Mesothelial cell of epicardium (in vitro differentiated cells): Measurements from ENCODE around the gene CELSR3. TPM values are rescaled to one million over a fixed set of nuclear protein-coding genes. Genes with fewer than 3 reads are reported as not detected.
A peak's percentile ranks its signal among the peaks of the same experiment; 100 is the strongest.

Experiments
- DNase-seq, 2 experiments: peaks; one replicate each; pipeline ENCODE4 v3.0.0; 2021; ENCODE audit warnings: low spot score in 2 of 2; ENCODE audit not compliant: unreplicated experiment in 2 of 2
- H3K27ac Mint-ChIP-seq: 2 replicates; pipeline ENCODE4 v1.8.0; 2021; ENCODE audit warnings: mixed read lengths
- H3K27me3 Mint-ChIP-seq: 2 replicates; pipeline ENCODE4 v1.8.0; 2021; ENCODE audit warnings: low read depth, mixed read lengths
- H3K36me3 Mint-ChIP-seq: 2 replicates; pipeline ENCODE4 v1.8.0; 2021; ENCODE audit warnings: mixed read lengths
- H3K4me1 Mint-ChIP-seq: 2 replicates; pipeline ENCODE4 v1.8.0; 2021; ENCODE audit warnings: mixed read lengths
- H3K4me3 Mint-ChIP-seq: 2 replicates; pipeline ENCODE4 v1.8.0; 2021; ENCODE audit warnings: mild to moderate bottlenecking, moderate library complexity, mixed read lengths
- H3K9me3 Mint-ChIP-seq: 2 replicates; pipeline ENCODE4 v1.8.0; 2021; ENCODE audit warnings: mixed read lengths
- total RNA-seq: library from RNA; stranded (reverse); gene quantifications from 3 replicates; pipeline ENCODE4 v1.2.1, GENCODE V29; 2021
- TF ChIP-seq, protein P1 (sequence below): fragments of 200-600 bp; sonication (generic); IDR thresholded peaks from one replicate; pipeline ENCODE4 v1.5.0; 2021; ENCODE audit warnings: antibody characterized with exemption; ENCODE audit not compliant: unreplicated experiment

CELSR3 gene
- total RNA-seq, 1 donor from 2014 or later, result 5.0 TPM

DNA sequence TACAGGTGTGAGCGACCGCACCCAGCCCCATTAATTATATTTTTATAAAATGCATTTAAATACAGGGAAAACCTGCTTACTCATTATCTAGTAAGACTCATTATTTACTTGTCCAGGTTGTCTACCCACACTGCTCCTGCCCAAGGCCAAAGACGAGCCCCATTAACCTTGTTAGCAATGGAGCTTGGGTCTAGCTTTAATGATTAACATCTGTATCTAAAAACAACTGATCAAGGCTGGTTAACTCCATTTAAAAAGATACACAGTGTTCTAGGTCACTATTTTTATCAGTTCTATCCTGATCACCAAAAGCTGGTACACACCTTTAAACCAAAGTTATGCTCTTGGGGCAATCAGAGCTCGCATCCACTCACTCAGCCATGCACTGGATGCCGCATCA is 33.5 kb upstream of the CELSR3 start:
- no peak for DNase-seq
- TF ChIP-seq, protein P1, sequence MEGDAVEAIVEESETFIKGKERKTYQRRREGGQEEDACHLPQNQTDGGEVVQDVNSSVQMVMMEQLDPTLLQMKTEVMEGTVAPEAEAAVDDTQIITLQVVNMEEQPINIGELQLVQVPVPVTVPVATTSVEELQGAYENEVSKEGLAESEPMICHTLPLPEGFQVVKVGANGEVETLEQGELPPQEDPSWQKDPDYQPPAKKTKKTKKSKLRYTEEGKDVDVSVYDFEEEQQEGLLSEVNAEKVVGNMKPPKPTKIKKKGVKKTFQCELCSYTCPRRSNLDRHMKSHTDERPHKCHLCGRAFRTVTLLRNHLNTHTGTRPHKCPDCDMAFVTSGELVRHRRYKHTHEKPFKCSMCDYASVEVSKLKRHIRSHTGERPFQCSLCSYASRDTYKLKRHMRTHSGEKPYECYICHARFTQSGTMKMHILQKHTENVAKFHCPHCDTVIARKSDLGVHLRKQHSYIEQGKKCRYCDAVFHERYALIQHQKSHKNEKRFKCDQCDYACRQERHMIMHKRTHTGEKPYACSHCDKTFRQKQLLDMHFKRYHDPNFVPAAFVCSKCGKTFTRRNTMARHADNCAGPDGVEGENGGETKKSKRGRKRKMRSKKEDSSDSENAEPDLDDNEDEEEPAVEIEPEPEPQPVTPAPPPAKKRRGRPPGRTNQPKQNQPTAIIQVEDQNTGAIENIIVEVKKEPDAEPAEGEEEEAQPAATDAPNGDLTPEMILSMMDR, result no peak
- Mint-ChIP-seq H3K9me3 (no peaks in the 10 kb centered on the region), H3K27me3 (no peaks in the 10 kb centered on the region), H3K27ac (peak overlapping the region; percentile 71), H3K36me3 (peaks cover 30% of the 10 kb centered on the region), H3K4me1 (peaks cover 25% of the 10 kb centered on the region), H3K4me3 (no peak overlapping the region)

DNA sequence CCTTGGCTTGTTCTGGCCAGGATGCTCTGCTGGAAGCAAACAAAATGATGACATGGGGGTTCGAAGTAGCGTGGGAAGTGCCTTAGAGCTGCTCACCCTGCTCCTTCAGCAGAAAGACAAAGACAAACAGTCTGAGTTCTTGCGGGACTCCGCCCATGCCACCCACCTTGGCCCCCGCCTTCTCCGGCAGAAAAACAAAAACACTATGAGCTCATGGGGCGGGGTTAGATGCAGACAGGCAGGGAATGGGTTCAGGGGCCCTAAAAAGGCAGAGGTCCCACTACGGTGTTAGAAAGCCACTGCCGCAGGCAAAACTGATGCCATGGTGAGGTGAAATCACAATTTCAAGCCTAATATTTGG is 32.7 kb upstream of the CELSR3 start:
- Mint-ChIP-seq H3K36me3 (peaks cover 33% of the 10 kb centered on the region), H3K27ac (peak overlapping the region; percentile 94), H3K4me1 (peaks cover 25% of the 10 kb centered on the region), H3K9me3 (no peaks in the 10 kb centered on the region), H3K4me3 (peak overlapping the region; percentile 12), H3K27me3 (no peaks in the 10 kb centered on the region)
- DNase-seq, result no peak
- TF ChIP-seq, protein P1, result no peak

DNA sequence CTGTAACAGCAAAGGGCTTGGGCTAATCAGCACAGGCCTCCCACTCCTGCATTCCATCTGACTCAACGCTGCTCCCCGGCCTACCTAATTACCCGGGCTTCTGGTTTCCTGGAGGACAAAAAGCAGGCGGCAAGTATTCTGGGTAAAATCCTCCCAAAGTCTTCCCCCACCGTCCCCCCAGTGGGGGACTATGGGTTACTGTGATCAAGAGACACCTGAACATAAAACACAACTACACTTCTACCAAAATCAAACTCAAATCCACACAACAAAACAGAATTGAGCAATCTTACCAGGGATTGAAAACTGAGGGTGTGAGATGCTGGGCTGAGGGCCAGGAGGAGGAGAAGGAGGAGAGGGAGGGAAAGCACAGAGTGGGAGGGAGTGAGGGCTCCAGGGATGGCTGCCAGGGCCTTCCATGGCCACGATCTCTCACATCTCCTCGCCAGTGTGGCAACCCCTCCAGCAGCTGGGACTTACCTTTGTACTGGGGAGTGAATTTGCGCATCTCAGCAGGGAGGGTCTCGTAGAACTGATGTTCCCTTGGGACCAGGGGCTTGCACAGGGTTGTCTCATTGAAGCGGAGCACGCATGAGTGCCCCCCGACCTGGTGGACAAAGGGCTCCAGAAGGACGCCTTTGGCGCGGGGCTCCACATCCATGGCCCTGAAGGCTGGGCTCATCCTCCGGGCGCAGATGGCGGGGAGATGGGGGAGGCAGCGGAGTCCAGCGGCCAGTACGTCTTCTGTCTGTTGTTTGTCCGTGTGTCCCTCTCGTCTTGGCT is 32.1 kb upstream of the CELSR3 start:
- H3K4me1 Mint-ChIP-seq, result peaks cover 25% of the 10 kb centered on the region

DNA sequence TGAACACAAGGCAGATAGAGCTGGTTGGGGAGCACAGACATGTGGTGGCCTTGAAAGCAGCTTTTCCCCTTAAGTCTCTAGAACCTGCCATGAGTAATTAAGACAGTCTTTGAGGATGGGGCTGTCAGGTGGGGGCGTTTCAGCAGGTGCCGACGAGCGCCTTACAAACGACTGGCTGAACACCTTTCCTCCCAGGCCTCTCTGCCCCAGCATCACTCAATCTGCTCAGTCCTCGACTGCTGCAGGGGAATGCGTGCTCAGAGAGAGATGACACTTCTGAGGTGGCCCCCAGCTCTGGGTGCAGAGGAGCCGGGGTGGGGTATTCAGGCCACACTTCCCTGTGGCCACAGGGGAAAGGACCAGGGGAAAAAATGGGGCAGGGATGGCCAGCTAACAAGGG is 31.1 kb upstream of the CELSR3 start:
- Mint-ChIP-seq H3K4me3 (no peak overlapping the region), H3K36me3 (peaks cover 33% of the 10 kb centered on the region), H3K9me3 (no peaks in the 10 kb centered on the region), H3K27ac (peak overlapping the region; percentile 77), H3K27me3 (no peaks in the 10 kb centered on the region), H3K4me1 (peaks cover 25% of the 10 kb centered on the region)
- TF ChIP-seq, protein P1, result no peak
- DNase-seq, result no peak

More for the DNA sequence above, 32.1 kb upstream of the CELSR3 start:
- peak overlapping the region; percentile 94 for H3K27ac Mint-ChIP-seq
- peaks cover 37% of the 10 kb centered on the region for H3K36me3 Mint-ChIP-seq
- no peaks in the 10 kb centered on the region for H3K9me3 Mint-ChIP-seq
- DNase-seq, result no peak
- H3K4me3 Mint-ChIP-seq, result peak overlapping the region; percentile 12
- no peaks in the 10 kb centered on the region for H3K27me3 Mint-ChIP-seq
- TF ChIP-seq, protein P1, result no peak

DNA sequence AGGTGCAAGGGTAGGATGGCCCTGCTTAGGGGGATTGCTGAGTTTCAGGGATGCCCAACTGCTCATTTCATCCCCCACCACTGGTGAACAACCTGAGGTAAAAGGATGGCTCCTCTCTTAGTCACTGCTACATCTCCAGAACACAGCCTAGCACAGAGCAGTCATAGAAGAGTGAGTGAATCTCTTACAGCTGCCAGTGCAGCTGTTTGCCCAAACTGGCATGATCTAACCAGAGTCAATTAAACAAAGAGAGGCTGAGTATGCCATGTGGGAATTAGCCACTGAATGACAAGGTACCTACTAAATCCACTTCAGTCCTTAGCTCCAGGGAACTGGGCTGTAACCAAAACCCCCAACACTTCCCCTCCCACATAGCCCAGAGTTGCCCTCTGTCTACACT is 29.9 kb upstream of the CELSR3 start:
- Mint-ChIP-seq H3K36me3 (peaks cover 36% of the 10 kb centered on the region), H3K4me1 (peaks cover 25% of the 10 kb centered on the region), H3K4me3 (no peak overlapping the region), H3K9me3 (no peaks in the 10 kb centered on the region), H3K27ac (no peak overlapping the region), H3K27me3 (no peaks in the 10 kb centered on the region)
- TF ChIP-seq, protein P1, result no peak
- DNase-seq, result no peak
